Testis (tissue), 2 donors: ENCODE measurements around the gene MED27.

Source experiments
- POLR2A ChIP-seq: fragments of 450-650 bp; IDR thresholded peaks from one replicate; pipeline ENCODE4 v1.6.1; 2017; ENCODE audit warnings: antibody characterized with exemption, mild to moderate bottlenecking, moderate library complexity
- TF ChIP-seq, protein P1 (sequence below), 3 experiments: fragments of 450-650 bp in 2 of 3; fragments of 200-600 bp in 1 of 3; sonication (generic) in 1 of 3; IDR thresholded peaks; one replicate each; pipeline ENCODE4 v1.5.1; 2016 to 2019; ENCODE audit warnings: antibody characterized with exemption in 3 of 3, mild to moderate bottlenecking in 2 of 3, moderate library complexity in 1 of 3

DNA sequence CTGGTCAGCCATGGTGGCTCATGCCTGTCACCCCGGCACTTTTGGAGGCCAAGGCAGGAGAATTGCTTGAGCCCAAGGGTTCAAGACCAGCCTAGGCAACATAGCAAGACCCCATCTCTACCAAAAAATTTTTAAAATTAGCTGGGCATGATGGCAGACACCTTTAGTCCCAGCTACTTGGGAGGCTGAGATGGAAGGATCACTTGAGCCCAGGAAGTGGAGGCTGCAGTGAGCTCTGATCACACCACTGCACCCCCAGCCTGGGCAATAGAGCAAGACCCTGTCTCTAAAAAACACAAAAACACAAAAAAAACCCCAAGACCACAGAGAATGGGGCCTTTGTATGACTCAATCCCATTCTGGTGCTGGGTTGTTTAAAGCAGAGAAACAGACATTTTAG, 44.0 kb downstream of the MED27 start:
- TF ChIP-seq, protein P1, sequence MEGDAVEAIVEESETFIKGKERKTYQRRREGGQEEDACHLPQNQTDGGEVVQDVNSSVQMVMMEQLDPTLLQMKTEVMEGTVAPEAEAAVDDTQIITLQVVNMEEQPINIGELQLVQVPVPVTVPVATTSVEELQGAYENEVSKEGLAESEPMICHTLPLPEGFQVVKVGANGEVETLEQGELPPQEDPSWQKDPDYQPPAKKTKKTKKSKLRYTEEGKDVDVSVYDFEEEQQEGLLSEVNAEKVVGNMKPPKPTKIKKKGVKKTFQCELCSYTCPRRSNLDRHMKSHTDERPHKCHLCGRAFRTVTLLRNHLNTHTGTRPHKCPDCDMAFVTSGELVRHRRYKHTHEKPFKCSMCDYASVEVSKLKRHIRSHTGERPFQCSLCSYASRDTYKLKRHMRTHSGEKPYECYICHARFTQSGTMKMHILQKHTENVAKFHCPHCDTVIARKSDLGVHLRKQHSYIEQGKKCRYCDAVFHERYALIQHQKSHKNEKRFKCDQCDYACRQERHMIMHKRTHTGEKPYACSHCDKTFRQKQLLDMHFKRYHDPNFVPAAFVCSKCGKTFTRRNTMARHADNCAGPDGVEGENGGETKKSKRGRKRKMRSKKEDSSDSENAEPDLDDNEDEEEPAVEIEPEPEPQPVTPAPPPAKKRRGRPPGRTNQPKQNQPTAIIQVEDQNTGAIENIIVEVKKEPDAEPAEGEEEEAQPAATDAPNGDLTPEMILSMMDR (IDR thresholded peaks at IDR 0.05): no peak
- TF ChIP-seq POLR2A: no peak
